HEK293 (cell line): ENCODE results near the gene CHCHD10.

Source experiments
- CTCF ChIA-PET: fragments of 350-600 bp; formaldehyde crosslinking; extraction: SDS; loops from one replicate; lab custom pipeline; 2021; ENCODE audit warnings: antibody characterized with exemption; lab: Yijun Ruan, JAX
- POLR2A ChIA-PET: fragments of 300-600 bp; formaldehyde crosslinking; extraction: SDS; loops from one replicate; lab custom pipeline; 2020; ENCODE audit warnings: antibody characterized with exemption, inconsistent platforms; lab: Yijun Ruan, JAX
- H3K27ac ChIP-seq: fragments of 200-500 bp; sonication (Bioruptor generic); 2 replicates; pipeline ENCODE4 v1.5.1; 2014; ENCODE audit warnings: low read depth, low read length, control low read depth, inconsistent platforms; ENCODE audit errors: extremely low read depth
- H3K36me3 ChIP-seq, 2 experiments: fragments of 200-500 bp in 1 of 2; sonication (Bioruptor generic) in 1 of 2; 1 replicate in 1 of 2; 2 replicates in 1 of 2; pipeline ENCODE4 v1.5.1; 2014 to 2017; ENCODE audit warnings: inconsistent platforms in 2 of 2, low read length in 2 of 2; ENCODE audit not compliant: control insufficient read depth in 2 of 2, insufficient read depth in 1 of 2
- H3K4me1 ChIP-seq: fragments of 200-500 bp; sonication (Bioruptor generic); 2 replicates; pipeline ENCODE4 v1.5.1; 2014; ENCODE audit warnings: mild to moderate bottlenecking, low read length, inconsistent platforms; ENCODE audit not compliant: control insufficient read depth, insufficient read depth
- H3K4me3 ChIP-seq: 2 replicates; pipeline ENCODE4 v1.5.1; 2011; ENCODE audit warnings: low read depth, mild to moderate bottlenecking, control low read depth, low read length, moderate library complexity
- H3K9me3 ChIP-seq: fragments of 200-500 bp; sonication (Bioruptor generic); 2 replicates; pipeline ENCODE4 v1.5.1; 2014; ENCODE audit warnings: low read depth, low read length, inconsistent platforms; ENCODE audit not compliant: control insufficient read depth, insufficient read depth
- BCL11B ChIP-seq: fragments of 450-650 bp; formaldehyde crosslinking; IDR thresholded peaks from 2 replicates; pipeline ENCODE4 v1.5.1; 2016; ENCODE audit warnings: low read depth, missing biosample characterization, missing genetic modification characterization
- FEZF1 ChIP-seq: fragments of 450-650 bp; formaldehyde crosslinking; IDR thresholded peaks from 2 replicates; pipeline ENCODE4 v1.5.1; 2016; ENCODE audit warnings: missing biosample characterization, missing genetic modification characterization
- GLI2 ChIP-seq: fragments of 450-650 bp; formaldehyde crosslinking; IDR thresholded peaks from 2 replicates; pipeline ENCODE4; 2017; ENCODE audit warnings: missing biosample characterization, missing genetic modification characterization, low read depth, borderline replicate concordance
- MZF1 ChIP-seq: fragments of 450-650 bp; formaldehyde crosslinking; IDR thresholded peaks from 2 replicates; pipeline ENCODE4 v1.5.1; 2017; ENCODE audit warnings: missing biosample characterization, missing genetic modification characterization, borderline replicate concordance
- SETDB1 ChIP-seq: IDR thresholded peaks from one replicate; pipeline ENCODE4 v1.6.1; 2017; ENCODE audit warnings: mild to moderate bottlenecking, low read length, moderate library complexity, mixed read lengths; ENCODE audit not compliant: insufficient read length
- ZBTB1 ChIP-seq: fragments of 450-650 bp; formaldehyde crosslinking; IDR thresholded peaks from 2 replicates; pipeline ENCODE4 v1.5.1; 2016; ENCODE audit warnings: missing biosample characterization, missing genetic modification characterization
- ZFHX2 ChIP-seq: fragments of 450-650 bp; formaldehyde crosslinking; conservative IDR thresholded peaks from 2 replicates; pipeline ENCODE4 v1.5.1; 2016; ENCODE audit warnings: missing biosample characterization, missing genetic modification characterization
- ZNF211 ChIP-seq: fragments of 450-650 bp; formaldehyde crosslinking; IDR thresholded peaks from 2 replicates; pipeline ENCODE4 v1.5.1; 2016; ENCODE audit warnings: low read depth, missing biosample characterization, missing genetic modification characterization
- ZNF214 ChIP-seq: fragments of 450-650 bp; formaldehyde crosslinking; IDR thresholded peaks from 2 replicates; pipeline ENCODE4 v1.5.1; 2017; ENCODE audit warnings: missing biosample characterization, mild to moderate bottlenecking, missing genetic modification characterization, borderline replicate concordance
- ZNF350 ChIP-seq: fragments of 450-650 bp; formaldehyde crosslinking; IDR thresholded peaks from 2 replicates; pipeline ENCODE4 v1.5.0; 2017; ENCODE audit warnings: missing biosample characterization, mild to moderate bottlenecking, missing genetic modification characterization
- ZNF777 ChIP-seq: fragments of 450-650 bp; formaldehyde crosslinking; IDR thresholded peaks from 2 replicates; pipeline ENCODE4 v1.5.1; 2017; ENCODE audit warnings: missing biosample characterization, missing genetic modification characterization, borderline replicate concordance
- ZNF792 ChIP-seq: fragments of 450-650 bp; formaldehyde crosslinking; IDR thresholded peaks from 2 replicates; pipeline ENCODE4 v1.5.1; 2016; ENCODE audit warnings: missing biosample characterization, missing genetic modification characterization
- TF ChIP-seq, protein P1 (sequence below): fragments of 450-650 bp; formaldehyde crosslinking; IDR thresholded peaks from 2 replicates; pipeline ENCODE4 v1.5.1; 2016; ENCODE audit warnings: missing biosample characterization, missing genetic modification characterization
- TF ChIP-seq, protein P2 (sequence below): fragments of 450-650 bp; formaldehyde crosslinking; conservative IDR thresholded peaks from 2 replicates; pipeline ENCODE4 v1.5.1; 2016; ENCODE audit warnings: low read depth, missing biosample characterization, missing genetic modification characterization
- TF ChIP-seq, protein P3 (sequence below): fragments of 450-650 bp; formaldehyde crosslinking; IDR thresholded peaks from 2 replicates; pipeline ENCODE4 v1.5.1; 2016; ENCODE audit warnings: missing biosample characterization, missing genetic modification characterization
- TF ChIP-seq, protein P4 (sequence below): fragments of 450-650 bp; formaldehyde crosslinking; IDR thresholded peaks from 2 replicates; pipeline ENCODE4 v1.5.1; 2017; ENCODE audit warnings: missing biosample characterization, missing genetic modification characterization

CHCHD10 gene

DNA sequence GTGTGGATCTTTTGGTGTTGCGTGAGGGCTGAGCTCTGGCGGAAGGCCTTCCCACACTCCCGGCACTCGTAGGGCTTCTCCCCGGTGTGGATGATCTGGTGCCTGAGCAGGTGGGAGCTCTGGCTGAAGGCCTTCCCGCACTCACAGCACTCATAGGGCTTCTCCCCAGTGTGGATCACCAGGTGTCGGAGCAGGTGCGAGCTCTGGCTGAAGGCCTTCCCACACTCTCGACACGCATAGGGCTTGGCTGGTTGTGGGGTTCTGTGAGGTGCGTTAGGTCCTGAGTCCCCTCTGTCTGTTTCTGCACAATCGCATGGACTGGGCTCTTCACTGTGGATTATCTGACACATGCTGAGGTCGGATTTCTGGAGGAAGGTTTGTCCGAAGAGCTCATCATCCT is 23.3 kb downstream of the CHCHD10 start:
- no peaks in the 10 kb centered on the region for H3K4me1 ChIP-seq
- peaks cover 13 to 48% of the 10 kb centered on the region in 2 experiments for H3K36me3 ChIP-seq
- no peaks in the 10 kb centered on the region for H3K9me3 ChIP-seq
- ChIA-PET CTCF (interaction anchor here (0.7 kb wide), 1 partner anchor 538 kb away, joined by 3 read pairs; no protein-coding TSS in a partner anchor), POLR2A (interaction anchor here (2.0 kb wide), 1 partner anchor 28 kb away, joined by 7 read pairs; no protein-coding TSS in a partner anchor)
- no peak overlapping the region for H3K4me3 ChIP-seq
- H3K27ac ChIP-seq: no peak overlapping the region
- TF ChIP-seq, protein P1, sequence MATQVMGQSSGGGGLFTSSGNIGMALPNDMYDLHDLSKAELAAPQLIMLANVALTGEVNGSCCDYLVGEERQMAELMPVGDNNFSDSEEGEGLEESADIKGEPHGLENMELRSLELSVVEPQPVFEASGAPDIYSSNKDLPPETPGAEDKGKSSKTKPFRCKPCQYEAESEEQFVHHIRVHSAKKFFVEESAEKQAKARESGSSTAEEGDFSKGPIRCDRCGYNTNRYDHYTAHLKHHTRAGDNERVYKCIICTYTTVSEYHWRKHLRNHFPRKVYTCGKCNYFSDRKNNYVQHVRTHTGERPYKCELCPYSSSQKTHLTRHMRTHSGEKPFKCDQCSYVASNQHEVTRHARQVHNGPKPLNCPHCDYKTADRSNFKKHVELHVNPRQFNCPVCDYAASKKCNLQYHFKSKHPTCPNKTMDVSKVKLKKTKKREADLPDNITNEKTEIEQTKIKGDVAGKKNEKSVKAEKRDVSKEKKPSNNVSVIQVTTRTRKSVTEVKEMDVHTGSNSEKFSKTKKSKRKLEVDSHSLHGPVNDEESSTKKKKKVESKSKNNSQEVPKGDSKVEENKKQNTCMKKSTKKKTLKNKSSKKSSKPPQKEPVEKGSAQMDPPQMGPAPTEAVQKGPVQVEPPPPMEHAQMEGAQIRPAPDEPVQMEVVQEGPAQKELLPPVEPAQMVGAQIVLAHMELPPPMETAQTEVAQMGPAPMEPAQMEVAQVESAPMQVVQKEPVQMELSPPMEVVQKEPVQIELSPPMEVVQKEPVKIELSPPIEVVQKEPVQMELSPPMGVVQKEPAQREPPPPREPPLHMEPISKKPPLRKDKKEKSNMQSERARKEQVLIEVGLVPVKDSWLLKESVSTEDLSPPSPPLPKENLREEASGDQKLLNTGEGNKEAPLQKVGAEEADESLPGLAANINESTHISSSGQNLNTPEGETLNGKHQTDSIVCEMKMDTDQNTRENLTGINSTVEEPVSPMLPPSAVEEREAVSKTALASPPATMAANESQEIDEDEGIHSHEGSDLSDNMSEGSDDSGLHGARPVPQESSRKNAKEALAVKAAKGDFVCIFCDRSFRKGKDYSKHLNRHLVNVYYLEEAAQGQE (tag by site-specific recombination): no peak
- TF ChIP-seq MZF1 (tag by site-specific recombination): no peak
- TF ChIP-seq, protein P2, sequence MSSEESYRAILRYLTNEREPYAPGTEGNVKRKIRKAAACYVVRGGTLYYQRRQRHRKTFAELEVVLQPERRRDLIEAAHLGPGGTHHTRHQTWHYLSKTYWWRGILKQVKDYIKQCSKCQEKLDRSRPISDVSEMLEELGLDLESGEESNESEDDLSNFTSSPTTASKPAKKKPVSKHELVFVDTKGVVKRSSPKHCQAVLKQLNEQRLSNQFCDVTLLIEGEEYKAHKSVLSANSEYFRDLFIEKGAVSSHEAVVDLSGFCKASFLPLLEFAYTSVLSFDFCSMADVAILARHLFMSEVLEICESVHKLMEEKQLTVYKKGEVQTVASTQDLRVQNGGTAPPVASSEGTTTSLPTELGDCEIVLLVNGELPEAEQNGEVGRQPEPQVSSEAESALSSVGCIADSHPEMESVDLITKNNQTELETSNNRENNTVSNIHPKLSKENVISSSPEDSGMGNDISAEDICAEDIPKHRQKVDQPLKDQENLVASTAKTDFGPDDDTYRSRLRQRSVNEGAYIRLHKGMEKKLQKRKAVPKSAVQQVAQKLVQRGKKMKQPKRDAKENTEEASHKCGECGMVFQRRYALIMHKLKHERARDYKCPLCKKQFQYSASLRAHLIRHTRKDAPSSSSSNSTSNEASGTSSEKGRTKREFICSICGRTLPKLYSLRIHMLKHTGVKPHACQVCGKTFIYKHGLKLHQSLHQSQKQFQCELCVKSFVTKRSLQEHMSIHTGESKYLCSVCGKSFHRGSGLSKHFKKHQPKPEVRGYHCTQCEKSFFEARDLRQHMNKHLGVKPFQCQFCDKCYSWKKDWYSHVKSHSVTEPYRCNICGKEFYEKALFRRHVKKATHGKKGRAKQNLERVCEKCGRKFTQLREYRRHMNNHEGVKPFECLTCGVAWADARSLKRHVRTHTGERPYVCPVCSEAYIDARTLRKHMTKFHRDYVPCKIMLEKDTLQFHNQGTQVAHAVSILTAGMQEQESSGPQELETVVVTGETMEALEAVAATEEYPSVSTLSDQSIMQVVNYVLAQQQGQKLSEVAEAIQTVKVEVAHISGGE (tag by site-specific recombination): no peak

DNA sequence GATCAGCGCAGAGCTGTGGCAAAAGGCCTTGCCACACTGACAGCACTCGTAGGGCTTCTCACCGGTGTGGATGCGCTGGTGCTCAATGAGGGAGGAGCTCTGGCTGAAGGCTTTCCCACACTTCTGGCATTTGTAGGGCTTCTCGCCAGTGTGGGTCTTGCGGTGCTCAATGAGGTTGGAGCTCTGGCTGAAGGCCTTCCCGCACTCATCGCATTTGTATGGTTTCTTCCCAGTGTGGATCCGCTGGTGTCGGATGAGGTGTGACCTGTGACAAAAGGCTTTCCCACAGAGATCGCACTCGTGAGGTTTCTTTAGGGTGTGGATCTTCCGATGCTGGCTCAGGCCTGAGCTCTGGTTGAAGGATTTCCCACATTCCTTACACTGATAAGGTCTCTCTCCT is 23.8 kb downstream of the CHCHD10 start:
- ChIA-PET CTCF (interaction anchor here (0.7 kb wide), 1 partner anchor 538 kb away, joined by 3 read pairs; no protein-coding TSS in a partner anchor), POLR2A (interaction anchor here (0.6 to 2.0 kb wide), 2 partner anchors 18 to 27 kb away, joined by 3 to 7 read pairs; no protein-coding TSS in a partner anchor)
- Histone ChIP-seq H3K9me3 (no peaks in the 10 kb centered on the region), H3K4me1 (no peaks in the 10 kb centered on the region), H3K27ac (no peak overlapping the region), H3K36me3 (peaks cover 13 to 48% of the 10 kb centered on the region in 2 experiments), H3K4me3 (no peak overlapping the region)
- TF ChIP-seq ZNF350 (tag by site-specific recombination): no peak
- TF ChIP-seq GLI2 (tag by site-specific recombination): no peak
- TF ChIP-seq ZNF777 (tag by site-specific recombination): no peak
- TF ChIP-seq ZNF211: no peak
- no peak for TF ChIP-seq FEZF1 (tag by site-specific recombination)
- peak; percentile 51; the same call in 1 of the 2 replicates for TF ChIP-seq ZNF214
- peak; percentile 77 for TF ChIP-seq SETDB1
- TF ChIP-seq, protein P3, sequence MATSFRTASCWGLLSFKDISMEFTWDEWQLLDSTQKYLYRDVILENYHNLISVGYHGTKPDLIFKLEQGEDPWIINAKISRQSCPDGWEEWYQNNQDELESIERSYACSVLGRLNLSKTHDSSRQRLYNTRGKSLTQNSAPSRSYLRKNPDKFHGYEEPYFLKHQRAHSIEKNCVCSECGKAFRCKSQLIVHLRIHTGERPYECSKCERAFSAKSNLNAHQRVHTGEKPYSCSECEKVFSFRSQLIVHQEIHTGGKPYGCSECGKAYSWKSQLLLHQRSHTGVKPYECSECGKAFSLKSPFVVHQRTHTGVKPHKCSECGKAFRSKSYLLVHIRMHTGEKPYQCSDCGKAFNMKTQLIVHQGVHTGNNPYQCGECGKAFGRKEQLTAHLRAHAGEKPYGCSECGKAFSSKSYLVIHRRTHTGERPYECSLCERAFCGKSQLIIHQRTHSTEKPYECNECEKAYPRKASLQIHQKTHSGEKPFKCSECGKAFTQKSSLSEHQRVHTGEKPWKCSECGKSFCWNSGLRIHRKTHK (tag by site-specific recombination): no peak
- no peak for TF ChIP-seq ZBTB1 (tag by site-specific recombination)
- no peak for TF ChIP-seq BCL11B (tag by site-specific recombination)
- TF ChIP-seq, protein P4, sequence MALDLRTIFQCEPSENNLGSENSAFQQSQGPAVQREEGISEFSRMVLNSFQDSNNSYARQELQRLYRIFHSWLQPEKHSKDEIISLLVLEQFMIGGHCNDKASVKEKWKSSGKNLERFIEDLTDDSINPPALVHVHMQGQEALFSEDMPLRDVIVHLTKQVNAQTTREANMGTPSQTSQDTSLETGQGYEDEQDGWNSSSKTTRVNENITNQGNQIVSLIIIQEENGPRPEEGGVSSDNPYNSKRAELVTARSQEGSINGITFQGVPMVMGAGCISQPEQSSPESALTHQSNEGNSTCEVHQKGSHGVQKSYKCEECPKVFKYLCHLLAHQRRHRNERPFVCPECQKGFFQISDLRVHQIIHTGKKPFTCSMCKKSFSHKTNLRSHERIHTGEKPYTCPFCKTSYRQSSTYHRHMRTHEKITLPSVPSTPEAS (tag by site-specific recombination): no peak
- TF ChIP-seq ZNF792: no peak
- no peak for TF ChIP-seq ZFHX2 (tag by site-specific recombination)
